Endometrium (tissue), 2 donors: ENCODE data around the gene GBE1.

Experiments used
- FAIRE-seq: peaks from 2 replicates; lab custom pipeline; 2012; peaks lifted over from hg19 to GRCh38; lab: Jason Lieb, UNC
- donor health status: control.
- donor health status: control.

GBE1 gene

GRCh38 chr3:81699536-81700320, 61.7 kb downstream of the GBE1 start:
- no peak for FAIRE-seq

DNA sequence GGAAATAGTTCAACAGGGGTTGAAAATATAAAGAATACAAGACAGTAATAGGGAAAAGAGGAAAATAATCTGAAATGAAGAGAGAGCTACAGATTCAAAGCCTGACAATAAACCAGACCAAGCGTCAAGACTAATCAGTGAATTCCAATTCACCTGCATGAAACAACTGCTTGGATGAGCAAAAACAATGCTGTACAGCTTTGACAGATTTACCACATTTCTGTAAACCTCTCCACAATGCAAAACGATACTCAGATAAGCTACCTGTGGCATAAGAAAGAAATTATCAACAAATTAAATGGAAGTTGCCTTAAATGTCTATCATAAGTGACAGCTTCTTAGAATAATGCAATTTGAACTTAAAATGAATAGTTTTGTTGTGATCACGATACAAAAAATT, 65.4 kb downstream of the GBE1 start:
- FAIRE-seq, result no peak

GRCh38 chr3:81695302-81695701, 66.1 kb downstream of the GBE1 start:
- no peak for FAIRE-seq

DNA sequence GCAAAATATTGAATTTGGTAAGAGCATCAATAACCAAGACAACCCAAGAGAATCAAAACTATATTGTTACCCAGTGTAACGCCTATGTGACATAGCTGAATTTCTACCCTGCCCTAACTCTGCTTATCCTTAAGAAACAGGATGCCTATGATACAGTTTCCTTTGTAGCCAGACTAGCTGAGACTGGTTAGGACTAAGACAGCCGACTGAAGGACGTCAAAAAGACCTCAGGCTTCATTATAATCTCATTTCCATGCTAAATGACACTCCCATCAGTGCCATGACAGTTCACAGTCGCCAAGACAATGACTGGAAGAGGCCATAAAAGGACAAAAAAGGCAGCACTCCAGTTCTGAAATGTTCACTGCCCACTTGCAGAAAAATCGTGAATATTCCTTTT, 66.8 kb downstream of the GBE1 start:
- FAIRE-seq, result no peak

DNA sequence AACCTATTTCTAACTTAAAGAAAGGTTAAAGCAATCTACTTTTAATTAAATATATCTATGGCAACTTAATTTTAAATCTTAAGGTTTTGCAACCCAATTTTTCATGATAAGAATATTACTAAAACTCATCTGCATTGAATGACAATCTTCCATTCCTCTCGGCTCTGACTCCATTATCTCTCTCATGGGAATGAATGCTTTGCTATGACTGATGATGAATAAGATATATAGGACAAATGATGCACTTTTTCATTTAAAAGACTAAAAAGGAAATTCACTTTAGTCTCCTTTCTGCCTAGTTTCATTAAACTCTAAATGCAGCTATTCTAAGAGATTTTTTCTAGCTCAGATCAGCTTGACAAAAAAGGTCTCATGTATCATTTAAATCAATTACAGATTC, 68.7 kb downstream of the GBE1 start:
- FAIRE-seq, result no peak

- FAIRE-seq, result no peak
These were observed 71.8 kb downstream of the GBE1 start for GRCh38 chr3:81689617-81690016.

DNA sequence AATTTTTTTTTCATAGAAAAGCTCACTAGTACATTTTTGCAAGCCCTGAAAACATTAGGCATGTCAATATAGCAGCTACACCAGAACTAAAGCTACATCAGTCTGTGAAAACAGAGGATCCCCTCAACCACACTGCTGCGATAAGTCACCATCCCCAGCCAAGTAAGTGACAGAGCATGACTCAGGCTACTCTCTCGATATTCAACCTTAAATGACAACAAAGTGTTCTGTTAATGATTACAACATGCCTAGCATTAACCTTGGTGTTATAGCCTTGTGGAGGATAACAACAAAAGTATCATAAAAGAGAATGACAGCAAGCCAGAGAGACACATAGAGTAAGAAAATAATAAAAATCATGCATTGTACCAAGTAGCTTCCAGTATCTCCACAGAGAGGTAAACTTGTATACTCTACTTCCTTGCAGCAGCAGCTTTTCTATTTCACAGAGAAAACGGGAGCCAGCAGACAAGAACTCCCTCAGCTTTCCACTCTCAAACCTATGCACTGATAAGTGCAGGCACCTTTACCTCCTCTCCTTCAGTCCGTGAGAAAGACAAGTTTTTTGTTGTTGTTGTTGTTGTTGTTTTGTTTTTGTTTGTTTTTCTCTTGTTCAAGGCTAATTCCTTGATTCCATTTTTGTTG, 76.6 kb downstream of the GBE1 start:
- no peak for FAIRE-seq

GRCh38 chr3:81676706-81677456, 84.6 kb downstream of the GBE1 start:
- FAIRE-seq, result no peak

- no peak for FAIRE-seq
These were observed 86.8 kb downstream of the GBE1 start for GRCh38 chr3:81674690-81675089.

GRCh38 chr3:81668283-81668682, 93.2 kb downstream of the GBE1 start:
- no peak for FAIRE-seq

DNA sequence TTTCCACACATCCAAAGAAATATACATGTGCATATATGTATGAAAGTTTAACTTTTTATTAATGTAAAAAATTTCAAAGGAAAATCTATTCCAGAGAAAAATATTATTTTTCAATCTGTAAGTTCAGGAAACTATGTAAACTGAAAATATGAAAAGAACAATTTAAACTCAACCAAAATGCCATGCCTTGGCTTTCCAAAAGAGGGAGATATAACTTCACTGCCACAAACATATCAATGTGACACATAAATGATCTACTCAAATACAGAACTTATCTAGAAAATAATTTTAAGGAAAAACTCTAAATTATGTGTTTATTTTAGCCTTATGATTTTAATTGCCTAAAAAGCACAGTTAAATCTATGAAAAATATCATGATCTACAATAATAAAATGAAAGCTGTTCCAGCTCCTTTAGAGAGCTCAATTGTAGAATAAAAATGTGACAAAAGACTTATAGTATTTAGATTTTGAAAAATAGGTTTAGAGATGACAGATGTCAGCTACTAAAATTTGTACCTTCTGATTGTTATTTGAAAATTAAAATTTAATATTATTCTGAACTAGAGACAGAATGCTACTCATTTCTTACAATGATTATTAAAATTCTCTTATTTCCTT, 94.8 kb downstream of the GBE1 start:
- FAIRE-seq, result peak; percentile 93

DNA sequence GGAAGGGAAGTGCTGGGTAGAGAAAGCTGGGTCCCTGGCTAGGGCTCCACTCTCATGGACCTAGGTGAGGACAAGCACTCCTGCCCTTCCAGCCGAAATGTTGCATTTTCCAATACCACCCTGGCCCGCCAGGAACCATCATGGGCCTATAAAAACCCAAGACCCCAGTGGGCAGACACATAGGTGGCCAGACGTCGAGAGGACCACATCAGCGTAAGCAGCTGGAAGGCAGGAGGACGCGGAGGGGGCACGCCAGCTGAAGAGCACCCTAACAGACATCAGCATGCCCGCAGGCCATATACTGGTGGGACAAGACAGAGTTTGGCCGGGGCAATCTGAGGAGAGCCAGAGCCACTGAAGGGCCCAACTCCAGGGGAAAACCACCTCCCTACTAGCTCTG, 98.3 kb downstream of the GBE1 start:
- no peak for FAIRE-seq

- FAIRE-seq, result no peak
These were observed 101.4 kb downstream of the GBE1 start for GRCh38 chr3:81660036-81660435.

GRCh38 chr3:81658322-81658997, 103.0 kb downstream of the GBE1 start:
- no peak for FAIRE-seq

DNA sequence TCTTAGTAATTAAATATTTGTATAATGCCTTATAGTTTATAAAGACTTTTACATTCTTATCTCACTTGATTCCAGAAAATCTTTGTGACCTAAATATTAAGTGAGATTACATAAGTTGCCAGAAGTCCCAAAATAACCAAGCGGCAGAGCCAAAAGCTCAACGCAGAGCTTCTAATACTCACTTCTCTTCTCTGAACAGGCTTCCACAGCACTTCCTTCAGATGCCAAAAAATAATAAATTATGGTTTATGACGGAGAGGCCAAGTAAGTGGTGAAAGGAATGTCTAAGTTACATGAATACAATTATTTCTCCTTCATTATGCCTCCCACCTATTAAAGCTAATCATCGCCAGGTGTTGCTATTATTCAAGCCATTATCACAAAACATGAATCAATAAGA, 110.3 kb downstream of the GBE1 start:
- no peak for FAIRE-seq

DNA sequence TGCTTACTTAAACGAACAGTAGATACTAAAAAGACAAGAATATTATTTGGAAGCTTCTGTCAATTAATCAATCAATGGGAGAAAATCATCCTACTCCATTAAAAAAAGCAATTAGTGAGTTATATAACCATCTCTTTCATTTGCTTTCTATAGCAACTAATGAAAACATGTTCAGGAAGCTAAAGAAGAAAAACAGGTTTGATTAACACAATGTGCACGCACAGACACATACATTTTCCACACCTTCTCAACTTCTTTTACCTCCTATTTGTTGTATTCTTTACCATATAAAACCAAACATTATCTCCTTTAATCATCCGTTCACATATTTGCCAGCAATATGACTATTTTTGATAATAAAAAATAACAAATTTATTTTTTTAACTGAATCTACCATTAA, 111.3 kb downstream of the GBE1 start:
- FAIRE-seq, result no peak

GRCh38 chr3:81645248-81645647, 116.2 kb downstream of the GBE1 start:
- FAIRE-seq, result no peak

DNA sequence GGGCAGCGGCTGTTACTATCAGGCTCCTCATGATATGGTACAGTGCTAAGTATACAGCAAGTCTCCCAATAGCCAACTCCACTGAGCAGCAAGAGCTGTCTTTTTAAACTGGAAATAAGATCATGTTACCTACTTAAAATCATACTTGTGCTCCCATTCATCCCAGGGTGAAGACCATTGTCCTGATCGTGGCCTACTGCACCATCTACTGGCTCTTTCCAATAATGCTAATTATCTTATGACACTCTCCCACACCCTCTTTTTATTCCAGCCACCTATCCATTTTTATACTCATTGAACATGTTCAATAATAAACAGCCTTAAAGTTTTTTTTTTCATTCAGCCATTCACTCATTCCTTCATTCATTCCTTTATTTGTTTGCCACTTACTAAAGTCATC, 117.7 kb downstream of the GBE1 start:
- no peak for FAIRE-seq

DNA sequence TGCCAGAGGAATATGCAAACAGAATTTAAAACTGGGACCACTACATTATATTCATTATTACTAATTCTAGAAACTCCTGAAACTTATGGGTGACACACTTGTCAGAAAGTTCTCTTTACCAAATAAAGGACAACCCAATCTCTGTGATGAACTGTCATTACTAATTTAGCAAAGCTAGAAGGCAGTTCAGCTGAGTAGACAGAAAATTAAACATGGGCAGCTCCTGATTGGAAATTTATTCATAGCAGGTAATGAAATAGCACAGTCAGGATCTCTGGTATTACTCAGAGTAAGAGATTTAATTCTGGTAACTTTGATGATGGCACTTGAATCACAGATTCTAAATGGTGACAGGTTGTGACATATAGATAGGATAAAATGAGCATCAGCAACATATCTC, 123.0 kb downstream of the GBE1 start:
- no peak for FAIRE-seq

DNA sequence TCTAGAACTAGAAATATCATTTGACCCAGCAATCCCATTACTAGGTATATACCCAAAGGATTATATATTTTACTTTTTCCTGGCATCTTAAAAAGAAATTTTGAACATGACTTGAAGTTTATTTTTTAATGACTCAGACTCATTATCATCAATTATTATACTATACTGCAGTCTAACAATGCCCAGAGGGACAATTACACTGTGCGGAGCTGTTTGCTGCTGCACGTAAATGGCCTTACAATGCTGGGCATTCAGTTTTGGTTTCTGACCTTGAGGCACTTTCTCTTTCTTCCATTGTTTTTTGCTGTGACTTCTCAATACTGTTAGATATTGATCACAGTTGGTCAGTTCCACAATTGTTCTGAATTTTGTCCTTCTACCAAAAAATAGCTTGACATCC, 128.8 kb downstream of the GBE1 start:
- FAIRE-seq, result no peak

DNA sequence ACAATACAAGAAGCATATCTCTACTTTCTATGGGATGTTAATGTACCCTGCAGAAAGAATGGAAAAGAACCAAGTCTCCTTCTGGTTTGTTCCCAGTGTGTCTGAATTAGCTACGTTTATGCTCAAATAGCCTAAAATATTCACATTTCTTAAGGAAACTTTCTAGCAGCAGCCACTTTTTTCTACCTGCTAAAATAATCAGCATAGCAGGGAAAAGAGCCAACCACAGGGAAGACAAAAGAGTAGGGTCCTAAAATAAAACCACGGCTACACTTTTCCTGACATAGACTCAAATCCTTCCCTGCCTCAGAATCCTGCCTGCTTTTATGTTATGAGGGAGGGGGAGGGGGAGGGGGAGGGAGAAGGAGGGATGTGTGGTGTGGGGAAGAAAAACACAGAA, 136.7 kb downstream of the GBE1 start:
- FAIRE-seq, result no peak

DNA sequence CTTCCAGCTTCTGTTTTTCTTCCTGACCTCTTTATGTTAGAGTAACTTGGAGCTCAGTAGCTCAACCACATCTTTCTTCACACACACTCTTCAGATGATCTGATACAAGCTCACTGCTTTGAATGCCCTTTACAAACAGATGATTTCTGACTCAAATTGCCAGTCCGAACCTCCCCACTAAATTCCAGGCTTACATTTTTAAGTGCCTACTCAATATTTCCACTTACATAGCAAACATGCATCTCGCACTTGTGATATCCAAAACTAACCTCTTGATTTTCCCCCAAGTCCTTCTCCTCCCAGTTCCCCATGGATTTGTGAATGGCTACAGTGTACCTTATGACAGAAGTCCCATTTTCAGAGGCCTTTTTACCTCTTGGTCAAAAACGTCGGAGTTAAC, 139.1 kb downstream of the GBE1 start:
- no peak for FAIRE-seq
